A549 (cell line): ENCODE data around the gene WDR38. TPM values are rescaled to one million over a fixed set of nuclear protein-coding genes. Genes with fewer than 3 reads are reported as not detected.

Experiments used
- ATAC-seq, 2 experiments: fragments of 200-7000 bp in 1 of 2; fragments of >200 bp in 1 of 2; cut with Nextera tagmentation in 1 of 2; cut with Tn5 transposase in 1 of 2; 3 replicates each; pipeline versions ENCODE4 v1.8.0 to v1.9.1; 2018 to 2020; ENCODE audit warnings: mild to moderate bottlenecking in 1 of 2, moderate library complexity in 1 of 2
- CTCF ChIA-PET: fragments of 300-600 bp; sonication (Branson Sonifier 250); formaldehyde crosslinking; extraction: SDS; loops from one replicate; lab custom pipeline; 2021; ENCODE audit warnings: antibody characterized with exemption, inconsistent platforms; lab: Yijun Ruan, JAX
- POLR2A ChIA-PET: fragments of 350-600 bp; formaldehyde crosslinking; extraction: SDS; loops from one replicate; lab custom pipeline; 2021; ENCODE audit warnings: antibody characterized with exemption, inconsistent platforms; lab: Yijun Ruan, JAX
- DNase-seq, 2 experiments: peaks; one replicate each; pipeline versions ENCODE4 v3.0.0 to v3.0.0-alpha.2; 2011 to 2016; ENCODE audit warnings: low read depth in 1 of 2, low spot score in 1 of 2
- FAIRE-seq: peaks from 2 replicates; lab custom pipeline; 2011; peaks lifted over from hg19 to GRCh38; lab: Jason Lieb, UNC
- H3K27ac ChIP-seq, 2 experiments: fragments of >200 bp; sonication (Bioruptor Twin); formaldehyde crosslinking; 3 replicates each; pipeline ENCODE4 v1.5.1; 2016 to 2017
- H3K4me1 ChIP-seq: fragments of >200 bp; sonication (Bioruptor Twin); formaldehyde crosslinking; 3 replicates; pipeline ENCODE4 v1.6.1; 2016
- H3K4me2 ChIP-seq: fragments of >200 bp; sonication (Bioruptor Twin); formaldehyde crosslinking; 3 replicates; pipeline ENCODE4 v1.6.1; 2016
- H3K4me3 ChIP-seq: fragments of >200 bp; sonication (Bioruptor Twin); formaldehyde crosslinking; 3 replicates; pipeline ENCODE4 v1.5.1; 2016
- H3K9me3 ChIP-seq: fragments of >200 bp; sonication (Bioruptor Twin); formaldehyde crosslinking; 3 replicates; pipeline ENCODE4 v1.6.1; 2016
- CBX8 ChIP-seq: fragments of 200-600 bp; sonication (generic); IDR thresholded peaks from 2 replicates; pipeline ENCODE4 v1.6.1; 2016
- CEBPB ChIP-seq, 2 experiments: fragments of >200 bp in 1 of 2; sonication (Bioruptor Twin) in 1 of 2; formaldehyde crosslinking in 1 of 2; IDR thresholded peaks; 2 replicates each; pipeline ENCODE4 v1.6.1; 2012 to 2016
- CHD2 ChIP-seq: fragments of 150-350 bp; IDR thresholded peaks from 2 replicates; pipeline ENCODE4 v1.6.1; 2014; ENCODE audit warnings: low read length; ENCODE audit not compliant: partially characterized antibody
- CHD4 ChIP-seq: fragments of 200-600 bp; sonication (generic); IDR thresholded peaks from 2 replicates; pipeline ENCODE4 v1.6.1; 2016; ENCODE audit warnings: antibody characterized with exemption, mild to moderate bottlenecking, borderline replicate concordance
- CTCF ChIP-seq: fragments of >200 bp; sonication (Bioruptor Twin); formaldehyde crosslinking; IDR thresholded peaks from 3 replicates; pipeline ENCODE4 v1.5.1; 2016
- HEYL ChIP-seq: fragments of 250-450 bp; sonication (Bioruptor Pico); IDR thresholded peaks from 2 replicates; pipeline ENCODE4 v1.8.0; 2021; ENCODE audit warnings: mild to moderate bottlenecking, moderate library complexity
- HOXB13 ChIP-seq: fragments of 250-450 bp; sonication (Bioruptor Pico); IDR thresholded peaks from 2 replicates; pipeline ENCODE4 v1.5.0; 2020; ENCODE audit warnings: low read depth, mild to moderate bottlenecking, moderate library complexity
- JUN ChIP-seq, 2 experiments: fragments of >200 bp; sonication (Bioruptor Twin); formaldehyde crosslinking; IDR thresholded peaks; 2 replicates in 1 of 2; 3 replicates in 1 of 2; pipeline ENCODE4 v1.6.1; 2016 to 2017
- MAZ ChIP-seq: fragments of 150-350 bp; IDR thresholded peaks from 2 replicates; pipeline ENCODE4 v1.6.1; 2014; ENCODE audit warnings: antibody characterized with exemption, low read depth, low read length, borderline replicate concordance
- NFE2L2 ChIP-seq: fragments of 150-350 bp; conservative IDR thresholded peaks from 2 replicates; pipeline ENCODE4 v1.6.1; 2014; ENCODE audit warnings: low read length
- RAD21 ChIP-seq, 2 experiments: fragments of >200 bp in 1 of 2; sonication (Bioruptor Twin) in 1 of 2; formaldehyde crosslinking in 1 of 2; IDR thresholded peaks in 1 of 2; conservative IDR thresholded peaks in 1 of 2; 2 replicates in 1 of 2; 3 replicates in 1 of 2; pipeline ENCODE4 v1.6.1; 2012 to 2018; ENCODE audit warnings: inconsistent platforms in 1 of 2
- RARB ChIP-seq: fragments of 250-450 bp; sonication (Bioruptor Pico); IDR thresholded peaks from 2 replicates; pipeline ENCODE4 v1.8.0; 2021; ENCODE audit warnings: mild to moderate bottlenecking, moderate library complexity
- RFX5 ChIP-seq: fragments of 450-650 bp; IDR thresholded peaks from 2 replicates; pipeline ENCODE4 v1.7.1; 2014; ENCODE audit warnings: antibody characterized with exemption, mild to moderate bottlenecking, moderate library complexity
- SMC3 ChIP-seq: fragments of >200 bp; sonication (Bioruptor Twin); formaldehyde crosslinking; IDR thresholded peaks from 3 replicates; pipeline ENCODE4 v1.6.1; 2018; ENCODE audit warnings: inconsistent platforms
- TP53 ChIP-seq: fragments of 250-450 bp; sonication (Bioruptor Pico); IDR thresholded peaks from 2 replicates; pipeline ENCODE4 v1.5.0; 2021; ENCODE audit warnings: mild to moderate bottlenecking, moderate library complexity
- USF2 ChIP-seq: fragments of 450-650 bp; IDR thresholded peaks from 2 replicates; pipeline ENCODE4 v1.6.1; 2014; ENCODE audit warnings: antibody characterized with exemption
- ZFP36 ChIP-seq: fragments of 450-650 bp; IDR thresholded peaks from 2 replicates; pipeline ENCODE4 v1.6.1; 2014; ENCODE audit warnings: borderline replicate concordance; ENCODE audit not compliant: partially characterized antibody
- WGBS: methylation state at CpG from one replicate; pipeline ENCODE4 v1.1.6; 2017; ENCODE audit errors: missing lambda C conversion rate; 5-methylcytosine and 5-hydroxymethylcytosine counted together
- polyA plus RNA-seq, 4 experiments: library from polyadenylated mRNA; depleted of rRNA in 3 of 4; stranded (reverse); fragments of >200 nt; fragmentation: RNase III in 1 of 4; extraction: RNeasy Plus Mini Kit Qiagen cat#74134 plus additional on column Dnase treatment in 1 of 4; gene quantifications; 2 replicates in 3 of 4; 3 replicates in 1 of 4; pipeline ENCODE4 v1.2.3, GENCODE V29; 2011 to 2017
- TF ChIP-seq, protein P1 (sequence below): IDR thresholded peaks from 2 replicates; pipeline ENCODE4 v1.6.1; 2012
- TF ChIP-seq, protein P2 (sequence below): fragments of 250-450 bp; sonication (Bioruptor Pico); IDR thresholded peaks from 2 replicates; pipeline ENCODE4 v1.5.0; 2021; ENCODE audit warnings: mild to moderate bottlenecking, moderate library complexity, borderline replicate concordance

The WDR38 gene
- polyA plus RNA-seq, 2 of the 4 experiments (the other 2 are of a cell fraction), result not detected

DNA sequence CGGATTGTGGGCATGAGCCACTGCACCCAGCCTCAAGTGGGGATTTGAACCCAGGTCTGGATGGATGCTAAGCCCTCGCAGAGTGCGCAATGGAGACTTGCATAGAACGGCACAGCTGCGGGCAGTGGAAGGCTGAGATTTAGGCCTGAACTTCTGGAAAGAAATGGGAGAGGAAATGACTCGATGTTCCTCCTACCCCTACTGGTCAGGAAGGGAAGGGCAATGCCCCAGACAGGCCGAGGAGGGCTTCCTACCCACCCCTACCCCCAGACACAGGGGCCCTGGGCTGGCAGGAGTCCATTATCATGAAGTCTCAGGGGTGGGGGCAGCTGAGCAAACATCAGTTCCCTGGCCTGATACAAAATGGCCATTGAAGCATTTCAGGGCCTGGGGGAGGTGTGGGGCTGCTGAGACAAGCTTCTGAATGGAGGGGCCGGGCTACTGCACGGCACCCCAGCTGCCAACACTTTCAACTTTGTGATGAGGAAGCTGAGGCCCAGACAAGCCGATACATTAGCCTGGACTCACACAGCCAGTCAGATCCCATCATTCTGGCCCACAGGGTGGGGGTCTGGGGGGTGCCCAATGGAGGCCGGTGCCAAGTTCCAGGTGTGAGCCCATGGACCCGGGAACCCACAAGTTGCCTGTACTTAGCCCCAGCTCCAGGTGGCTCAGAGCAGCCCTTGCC lies 13.5 kb upstream of the WDR38 start:
- no peak for FAIRE-seq
- ATAC-seq, result peak; percentile 63 to 82; a peak in 4 of 6 replicates
- CTCF ChIA-PET, result interaction anchor here (0.9 to 43.0 kb wide), 15 partner anchors 8 to 302 kb away, joined by 3 to 2512 read pairs (median 5); partner anchors contain the start of genes ARPC5L, NR6A1, OLFML2A and WDR38
- POLR2A ChIA-PET, result interaction anchor here (0.9 to 1.0 kb wide), 3 partner anchors 22 to 63 kb away, joined by 3 read pairs; partner anchors contain the start of genes ARPC5L, OLFML2A and RPL35
- Histone ChIP-seq H3K4me1 (peaks cover 13% of the 10 kb centered on the region), H3K4me2 (no peak overlapping the region), H3K9me3 (no peaks in the 10 kb centered on the region), H3K27ac (peak overlapping the region in 1 of 2 experiments; percentile 59; a peak in 2 of 6 replicates), H3K4me3 (no peak overlapping the region)
- WGBS, result 70% methylated on average over 10 of the region's 12 CpGs
- TF ChIP-seq RAD21 (conservative IDR thresholded peaks at IDR 0.05 in 1 of 2, IDR thresholded peaks at IDR 0.05 in 1 of 2), result peak in 1 of 2 experiments; percentile 12; a peak in 1 of 5 replicates
- peak; percentile 11; the same call in 1 of the 3 replicates for TF ChIP-seq CTCF
- no peak for TF ChIP-seq MAZ
- no peak for TF ChIP-seq USF2
- peak; percentile 53 to 55 for DNase-seq

DNA sequence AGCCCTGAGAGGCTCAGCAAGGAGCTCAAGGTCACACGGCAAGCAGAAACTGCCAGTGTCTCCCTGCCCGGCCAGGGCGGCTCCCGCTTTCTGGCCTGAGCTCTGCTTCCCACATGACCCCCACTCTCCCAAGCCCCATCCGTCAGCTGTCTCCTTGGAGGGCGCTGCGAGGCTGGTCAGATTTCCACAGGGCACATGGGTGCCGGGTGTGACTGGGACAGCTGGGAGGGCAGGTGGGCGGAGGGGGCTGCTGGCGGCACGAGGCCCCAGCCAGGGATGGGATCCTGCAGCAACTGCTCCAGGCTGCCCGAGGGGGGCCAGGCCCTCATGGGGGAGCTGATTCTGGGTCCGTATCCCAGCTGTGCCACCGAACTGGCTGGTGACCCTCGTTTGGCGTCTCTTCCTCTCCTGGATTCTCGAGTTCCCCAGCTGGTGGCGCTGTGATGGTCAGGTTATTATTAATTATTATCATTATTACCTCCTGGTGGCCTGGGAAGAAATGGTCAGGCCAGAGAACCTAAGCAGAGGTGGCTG lies 12.9 kb upstream of the WDR38 start:
- POLR2A ChIA-PET, result interaction anchor here (0.9 to 1.0 kb wide), 3 partner anchors 21 to 63 kb away, joined by 3 read pairs; partner anchors contain the start of genes ARPC5L, OLFML2A and RPL35
- peak overlapping the region in 1 of 2 experiments; percentile 59; a peak in 3 of 6 replicates for H3K27ac ChIP-seq
- no peak for FAIRE-seq
- H3K4me1 ChIP-seq, result peaks cover 7% of the 10 kb centered on the region
- DNase-seq, result peak in 1 of 2 experiments; percentile 42
- TF ChIP-seq RFX5 (no peak), RARB (CRISPR knock-in tag) (no peak), SMC3 (0 out of 3 replicates have a peak, but pooled peaks have one; percentile 9), CTCF (peak; percentile 25; the same call in 2 of the 3 replicates), JUN (IDR thresholded peaks at IDR 0.05) (no peak)
- TF ChIP-seq, protein P1, sequence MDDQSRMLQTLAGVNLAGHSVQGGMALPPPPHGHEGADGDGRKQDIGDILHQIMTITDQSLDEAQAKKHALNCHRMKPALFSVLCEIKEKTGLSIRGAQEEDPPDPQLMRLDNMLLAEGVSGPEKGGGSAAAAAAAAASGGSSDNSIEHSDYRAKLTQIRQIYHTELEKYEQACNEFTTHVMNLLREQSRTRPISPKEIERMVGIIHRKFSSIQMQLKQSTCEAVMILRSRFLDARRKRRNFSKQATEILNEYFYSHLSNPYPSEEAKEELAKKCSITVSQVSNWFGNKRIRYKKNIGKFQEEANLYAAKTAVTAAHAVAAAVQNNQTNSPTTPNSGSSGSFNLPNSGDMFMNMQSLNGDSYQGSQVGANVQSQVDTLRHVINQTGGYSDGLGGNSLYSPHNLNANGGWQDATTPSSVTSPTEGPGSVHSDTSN, result no peak
- no peak overlapping the region for H3K4me3 ChIP-seq
- H3K4me2 ChIP-seq, result no peak overlapping the region
- CTCF ChIA-PET, result interaction anchor here (0.7 to 43.0 kb wide), 15 partner anchors 9 to 302 kb away, joined by 3 to 2512 read pairs (median 5); partner anchors contain the start of genes ARPC5L, NR6A1, OLFML2A and WDR38
- WGBS, result 67% methylated on average over 12 of the region's 18 CpGs
- ATAC-seq, result peak; percentile 70 to 77; a peak in 5 of 6 replicates
- no peaks in the 10 kb centered on the region for H3K9me3 ChIP-seq

DNA sequence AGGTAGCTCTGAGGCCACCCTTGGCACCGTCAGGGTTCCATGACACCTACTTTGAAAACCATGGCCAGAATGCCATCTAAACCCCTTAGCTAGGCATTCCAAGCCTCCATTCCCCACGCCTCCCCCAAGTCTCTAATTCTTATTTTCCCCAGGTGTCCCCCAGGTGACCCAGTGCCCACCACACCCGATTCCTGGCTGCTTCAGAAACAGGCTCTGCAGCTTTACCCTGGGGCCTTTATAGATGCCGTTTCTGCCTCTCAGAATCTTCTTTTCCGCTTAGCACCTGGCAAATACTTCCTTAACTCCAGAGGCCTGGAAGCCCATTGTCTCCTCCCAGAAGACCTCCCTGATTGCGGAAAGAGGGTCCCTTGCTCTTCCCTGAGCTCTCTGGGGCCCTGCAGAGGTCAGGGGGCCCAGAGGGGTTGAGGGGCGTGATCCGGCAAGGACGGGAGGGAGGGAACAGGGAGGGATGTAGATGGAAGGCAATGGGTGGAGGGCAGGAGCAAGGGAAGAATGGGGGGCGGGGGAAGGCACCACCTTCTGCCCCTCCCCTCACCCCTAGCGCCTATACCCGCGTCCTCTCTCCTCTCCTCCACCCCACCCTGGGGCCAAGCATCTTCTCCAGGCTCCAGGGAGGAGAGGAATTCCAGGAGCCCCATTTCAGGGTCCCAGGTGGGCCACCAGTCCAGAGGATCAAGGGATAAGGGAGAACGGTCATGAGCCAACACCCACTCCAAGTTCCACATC lies 12.0 kb upstream of the WDR38 start:
- Histone ChIP-seq H3K4me2 (no peak overlapping the region), H3K27ac (peak overlapping the region in 1 of 2 experiments; percentile 31; a peak in 1 of 6 replicates), H3K4me1 (peaks cover 4% of the 10 kb centered on the region; the same call in 1 of the 3 replicates), H3K4me3 (no peak overlapping the region), H3K9me3 (no peaks in the 10 kb centered on the region)
- CTCF ChIA-PET, result interaction anchor here (0.7 to 43.0 kb wide), 11 partner anchors 10 to 301 kb away, joined by 3 to 2512 read pairs (median 5); partner anchors contain the start of genes ARPC5L, NR6A1, OLFML2A and WDR38
- 89% methylated on average over 13 of the region's 14 CpGs for WGBS
- POLR2A ChIA-PET, result no interaction called here
- DNase-seq, result no peak
- no peak for FAIRE-seq
- no peak for ATAC-seq
- TF ChIP-seq, protein P2, sequence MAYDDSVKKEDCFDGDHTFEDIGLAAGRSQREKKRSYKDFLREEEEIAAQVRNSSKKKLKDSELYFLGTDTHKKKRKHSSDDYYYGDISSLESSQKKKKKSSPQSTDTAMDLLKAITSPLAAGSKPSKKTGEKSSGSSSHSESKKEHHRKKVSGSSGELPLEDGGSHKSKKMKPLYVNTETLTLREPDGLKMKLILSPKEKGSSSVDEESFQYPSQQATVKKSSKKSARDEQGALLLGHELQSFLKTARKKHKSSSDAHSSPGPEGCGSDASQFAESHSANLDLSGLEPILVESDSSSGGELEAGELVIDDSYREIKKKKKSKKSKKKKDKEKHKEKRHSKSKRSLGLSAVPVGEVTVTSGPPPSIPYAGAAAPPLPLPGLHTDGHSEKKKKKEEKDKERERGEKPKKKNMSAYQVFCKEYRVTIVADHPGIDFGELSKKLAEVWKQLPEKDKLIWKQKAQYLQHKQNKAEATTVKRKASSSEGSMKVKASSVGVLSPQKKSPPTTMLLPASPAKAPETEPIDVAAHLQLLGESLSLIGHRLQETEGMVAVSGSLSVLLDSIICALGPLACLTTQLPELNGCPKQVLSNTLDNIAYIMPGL (CRISPR knock-in tag), result no peak
- TF ChIP-seq ZFP36 (no peak), HEYL (no peak), CHD2 (no peak), CBX8 (no peak), HOXB13 (no peak), TP53 (no peak), CHD4 (no peak), CEBPB (IDR thresholded peaks at IDR 0.05) (no peak), MAZ (no peak), NFE2L2 (no peak)
